ENCODE results near the gene FADS6. TPM values are rescaled to one million over a fixed set of nuclear protein-coding genes. Genes with fewer than 3 reads are reported as not detected.

The FADS6 gene
- total and polyA plus RNA-seq, 10 of the 15 experiments (the other 5 are each of a cell fraction or from before 2014, with no cell fraction given), result not detected

DNA sequence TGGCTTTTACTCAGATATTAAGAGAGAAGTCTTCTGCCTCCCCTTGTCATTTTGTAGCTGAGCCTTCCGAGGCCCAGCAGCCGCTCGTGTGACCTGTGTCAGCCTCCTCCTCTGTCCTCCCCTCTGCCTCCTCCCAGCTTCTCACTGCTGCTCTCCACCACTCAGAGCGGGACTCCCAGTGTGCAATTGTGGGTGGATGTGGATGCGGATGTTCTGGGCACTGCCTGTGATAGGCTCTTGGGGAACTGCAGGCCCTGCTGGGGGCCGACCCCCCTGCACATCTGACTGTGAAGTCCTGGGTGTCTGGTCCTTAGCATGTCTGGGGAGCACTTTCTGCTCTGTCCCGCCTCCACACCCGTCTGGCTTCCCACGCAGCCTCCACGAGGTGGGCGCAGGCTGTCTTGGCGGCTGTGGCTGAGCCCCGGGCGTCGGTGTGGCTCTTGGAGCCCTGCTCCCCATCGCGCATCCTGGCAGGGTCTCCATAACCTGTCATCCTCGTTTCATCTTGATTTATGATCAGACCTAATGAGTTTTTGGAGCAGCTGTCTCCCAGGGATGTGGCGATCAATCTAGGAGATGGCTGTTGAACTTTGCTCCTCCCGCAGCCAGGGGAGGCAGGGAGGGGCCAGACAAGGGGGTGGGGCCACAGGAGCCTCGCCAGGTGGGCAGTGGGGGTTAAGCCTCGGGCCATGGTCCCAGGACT, 61.8 kb downstream of the FADS6 start:
- POLR2A ChIA-PET, result no interaction called here
- Histone ChIP-seq H3K36me3 (ENCODE audit: control insufficient read depth in 2 of 2, insufficient read depth in 2 of 2, low read length in 1 of 2) (peaks cover 0 to 3% of the 10 kb centered on the region in 2 experiments; a peak in 1 of 4 replicates), H3K4me2 (ENCODE audit: control insufficient read depth, insufficient read depth) (no peak overlapping the region)

More for the DNA sequence above, 61.8 kb downstream of the FADS6 start:
- FAIRE-seq (no peak), DNase-seq (ENCODE audit: low read depth, low spot score) (no peak), ATAC-seq (no peak)
- TF ChIP-seq SUPT20H (IDR thresholded peaks at IDR 0.05; ENCODE audit: borderline replicate concordance, control insufficient read depth, low read depth, low read length) (no peak), ZNF217 (IDR thresholded peaks at IDR 0.05) (no peak), BRCA1 (IDR thresholded peaks at IDR 0.05; ENCODE audit: low read depth, low read length) (no peak), NR2C1 (IDR thresholded peaks at IDR 0.05) (no peak), RUNX3 (IDR thresholded peaks at IDR 0.05; ENCODE audit: low read length) (no peak)
- TF ChIP-seq, protein P1, sequence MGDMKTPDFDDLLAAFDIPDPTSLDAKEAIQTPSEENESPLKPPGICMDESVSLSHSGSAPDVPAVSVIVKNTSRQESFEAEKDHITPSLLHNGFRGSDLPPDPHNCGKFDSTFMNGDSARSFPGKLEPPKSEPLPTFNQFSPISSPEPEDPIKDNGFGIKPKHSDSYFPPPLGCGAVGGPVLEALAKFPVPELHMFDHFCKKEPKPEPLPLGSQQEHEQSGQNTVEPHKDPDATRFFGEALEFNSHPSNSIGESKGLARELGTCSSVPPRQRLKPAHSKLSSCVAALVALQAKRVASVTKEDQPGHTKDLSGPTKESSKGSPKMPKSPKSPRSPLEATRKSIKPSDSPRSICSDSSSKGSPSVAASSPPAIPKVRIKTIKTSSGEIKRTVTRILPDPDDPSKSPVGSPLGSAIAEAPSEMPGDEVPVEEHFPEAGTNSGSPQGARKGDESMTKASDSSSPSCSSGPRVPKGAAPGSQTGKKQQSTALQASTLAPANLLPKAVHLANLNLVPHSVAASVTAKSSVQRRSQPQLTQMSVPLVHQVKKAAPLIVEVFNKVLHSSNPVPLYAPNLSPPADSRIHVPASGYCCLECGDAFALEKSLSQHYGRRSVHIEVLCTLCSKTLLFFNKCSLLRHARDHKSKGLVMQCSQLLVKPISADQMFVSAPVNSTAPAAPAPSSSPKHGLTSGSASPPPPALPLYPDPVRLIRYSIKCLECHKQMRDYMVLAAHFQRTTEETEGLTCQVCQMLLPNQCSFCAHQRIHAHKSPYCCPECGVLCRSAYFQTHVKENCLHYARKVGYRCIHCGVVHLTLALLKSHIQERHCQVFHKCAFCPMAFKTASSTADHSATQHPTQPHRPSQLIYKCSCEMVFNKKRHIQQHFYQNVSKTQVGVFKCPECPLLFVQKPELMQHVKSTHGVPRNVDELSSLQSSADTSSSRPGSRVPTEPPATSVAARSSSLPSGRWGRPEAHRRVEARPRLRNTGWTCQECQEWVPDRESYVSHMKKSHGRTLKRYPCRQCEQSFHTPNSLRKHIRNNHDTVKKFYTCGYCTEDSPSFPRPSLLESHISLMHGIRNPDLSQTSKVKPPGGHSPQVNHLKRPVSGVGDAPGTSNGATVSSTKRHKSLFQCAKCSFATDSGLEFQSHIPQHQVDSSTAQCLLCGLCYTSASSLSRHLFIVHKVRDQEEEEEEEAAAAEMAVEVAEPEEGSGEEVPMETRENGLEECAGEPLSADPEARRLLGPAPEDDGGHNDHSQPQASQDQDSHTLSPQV (IDR thresholded peaks at IDR 0.05), result no peak
- intact Hi-C loops (cut with micrococcal nuclease; ENCODE audit: unreplicated experiment), result no loop called here
- Histone ChIP-seq H4K20me1 (ENCODE audit: control insufficient read depth, insufficient read depth) (no peaks in the 10 kb centered on the region), H3K4me3 (no peak overlapping the region), H3K27me3 (replicated peaks in 1 of 2; ENCODE audit: control insufficient read depth in 2 of 2, insufficient read depth in 2 of 2, low read length in 1 of 2) (no peaks in the 10 kb centered on the region), H3K79me2 (ENCODE audit: control insufficient read depth, insufficient read depth, low read length) (no peaks in the 10 kb centered on the region), H3K9me3 (replicated peaks; ENCODE audit: control insufficient read depth, insufficient read depth, low read length) (no peaks in the 10 kb centered on the region), H3K9ac (ENCODE audit: control insufficient read depth, insufficient read depth, low read length) (no peak overlapping the region), H2AFZ (ENCODE audit: control insufficient read depth, low read depth, low read length) (no peak overlapping the region), H3K27ac (ENCODE audit: control insufficient read depth, insufficient read depth) (no peak overlapping the region), H3K4me1 (ENCODE audit: control insufficient read depth, insufficient read depth, low read length) (peaks cover 12% of the 10 kb centered on the region; the same call in 1 of the 2 replicates)
- WGBS (ENCODE audit: insufficient coverage, insufficient replicate concordance, low lambda C conversion rate, missing lambda C conversion rate), result 77% methylated on average over 22 of the region's 22 CpGs
- BruUV-seq (replicated peaks), result no TSS peak
- in situ Hi-C loops (cut with MboI), result no loop called here
- RAD21 ChIA-PET (ENCODE audit: unreplicated experiment), result no interaction called here
- CTCF ChIA-PET, result interaction anchor here (0.6 to 2.3 kb wide), 3 partner anchors 34 to 95 kb away, joined by 3 to 7 read pairs (median 6); no protein-coding TSS in a partner anchor
- SMC1A ChIA-PET (ENCODE audit: uncharacterized antibody, unreplicated experiment), result no interaction called here

All from GM12878 (cell line).